ENCODE results near the gene CIAO2B.
"Not testable (repeated sequence)": the region's sequence is repeated elsewhere in the genome, so short reads cannot be mapped to it uniquely, and the experiment has no call there.

GRCh38 chr16:66944971-66945370 is 10.8 kb upstream of the CIAO2B start:
- not testable (repeated sequence) for TF ChIP-seq CTCF (IDR thresholded peaks at IDR 0.05; ENCODE audit: insufficient read depth, low read length); POLR2AphosphoS5 (IDR thresholded peaks at IDR 0.05; ENCODE audit: low read depth); REST (IDR thresholded peaks at IDR 0.05; ENCODE audit: insufficient replicate concordance, low read depth)
